Activated CD8-positive, alpha-beta memory T cell treated with anti-CD3 and anti-CD28 coated beads for 24 hours (primary cell): Measurements from ENCODE around the gene DGKB.

Experiments used
- DNase-seq: peaks from one replicate; pipeline ENCODE4 v3.0.0-alpha.2; 2020

The DGKB gene

GRCh38 chr7:14184292-14184864, 718.2 kb downstream of the DGKB start:
- no peak for DNase-seq

- DNase-seq, result no peak
Measured at GRCh38 chr7:14179781-14180180, 722.8 kb downstream of the DGKB start.

GRCh38 chr7:14177876-14178275, 724.7 kb downstream of the DGKB start:
- no peak for DNase-seq

- DNase-seq, result no peak
Measured at GRCh38 chr7:14170872-14171271, 731.7 kb downstream of the DGKB start.

GRCh38 chr7:14158111-14158510, 744.4 kb downstream of the DGKB start:
- DNase-seq, result no peak

DNA sequence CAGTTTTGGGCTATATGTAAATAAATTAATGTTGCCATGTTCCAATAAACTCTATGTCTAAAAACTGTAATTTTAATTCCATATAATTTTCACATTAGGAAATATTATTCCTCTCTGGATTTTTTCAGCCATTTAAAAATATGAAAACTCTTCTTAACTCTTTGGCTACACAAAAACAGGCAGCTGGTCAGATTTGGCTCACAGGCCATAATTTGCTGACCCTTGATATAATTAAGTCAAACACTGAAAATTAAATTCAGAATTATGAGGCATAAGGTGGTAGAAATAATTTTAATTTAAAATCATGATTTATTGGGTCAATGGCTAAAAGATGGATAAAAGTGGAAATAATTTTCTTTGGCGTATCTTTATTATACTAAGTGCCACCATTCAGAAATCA, 746.1 kb downstream of the DGKB start:
- no peak for DNase-seq

DNA sequence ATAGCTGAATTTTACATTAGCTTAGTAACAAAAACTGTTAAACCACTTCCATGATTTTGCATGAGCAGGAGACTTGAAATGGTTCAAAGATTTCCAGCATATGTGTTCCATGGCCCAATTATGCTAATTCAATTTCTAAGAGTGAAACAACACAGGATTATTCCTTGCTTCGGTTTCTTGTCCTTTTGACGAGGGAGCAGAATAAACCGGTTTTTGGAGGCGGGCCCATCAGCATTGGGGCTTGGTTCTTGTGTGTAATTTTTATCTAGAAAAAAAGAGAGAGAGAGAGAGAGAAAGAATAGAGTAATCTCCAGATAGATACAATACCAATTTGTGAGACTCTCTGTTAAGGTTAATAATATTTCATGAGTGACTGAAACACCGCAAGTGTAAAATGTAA, 753.6 kb downstream of the DGKB start:
- DNase-seq, result no peak

DNA sequence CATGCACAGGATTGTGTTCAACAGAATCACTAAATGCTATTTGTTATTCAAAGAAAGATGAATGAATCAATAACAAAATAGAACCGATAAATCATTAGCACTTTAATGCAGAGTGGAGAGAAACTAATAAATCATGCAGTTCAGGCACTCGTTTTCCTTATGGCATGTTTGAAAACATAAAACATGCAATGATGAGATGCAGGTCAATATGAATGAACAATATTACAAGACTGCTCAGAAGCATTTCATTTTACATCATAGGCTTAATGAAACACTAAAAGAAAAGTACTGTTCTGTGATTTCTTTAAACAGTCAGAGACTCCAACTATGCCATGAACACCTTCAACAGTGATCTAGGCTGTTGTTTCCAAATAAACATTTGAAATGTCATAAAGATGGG, 755.0 kb downstream of the DGKB start:
- DNase-seq, result no peak

DNA sequence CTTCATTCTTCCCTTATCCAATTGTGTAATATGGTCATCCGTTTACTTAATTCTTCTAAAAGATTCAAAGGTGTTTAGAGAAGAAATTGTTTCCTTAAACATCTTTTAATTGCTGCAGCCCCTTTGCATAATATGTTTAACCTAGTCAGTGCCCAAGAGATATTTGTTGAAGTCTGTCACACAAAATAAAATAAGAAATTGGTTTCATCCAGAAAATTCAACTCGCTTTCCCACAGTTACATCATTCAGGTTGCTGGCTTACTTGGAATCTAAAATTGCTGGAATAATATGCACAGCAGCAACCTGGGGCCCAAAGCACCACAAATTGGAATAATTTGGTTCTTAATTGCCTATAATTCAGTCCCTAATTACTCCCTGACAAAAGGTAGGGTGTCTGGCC, 758.0 kb downstream of the DGKB start:
- no peak for DNase-seq

DNA sequence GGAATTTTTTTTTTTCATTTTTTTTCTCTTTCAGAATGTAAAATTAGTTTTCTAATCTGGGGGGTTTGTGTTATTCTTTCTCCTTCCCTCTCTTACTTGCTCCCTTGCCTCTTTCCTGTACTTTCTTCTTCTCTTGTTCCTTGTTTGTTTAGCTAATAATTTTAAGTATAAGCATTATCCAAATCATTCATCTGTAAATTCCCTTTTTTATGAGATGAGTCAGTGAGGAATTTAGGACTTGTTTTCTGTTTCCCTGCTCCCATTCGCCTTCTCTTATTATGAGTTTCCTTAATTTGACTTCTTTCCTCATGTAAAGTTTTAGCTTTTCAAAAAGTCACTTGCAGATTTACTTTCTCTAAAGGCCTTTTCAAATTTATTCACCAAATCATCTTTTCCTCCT, 758.4 kb downstream of the DGKB start:
- no peak for DNase-seq

- no peak for DNase-seq
Measured at GRCh38 chr7:14137676-14138075, 764.9 kb downstream of the DGKB start.

GRCh38 chr7:14133752-14134151, 768.8 kb downstream of the DGKB start:
- no peak for DNase-seq

- no peak for DNase-seq
Measured at GRCh38 chr7:14125998-14126397, 776.6 kb downstream of the DGKB start.

DNA sequence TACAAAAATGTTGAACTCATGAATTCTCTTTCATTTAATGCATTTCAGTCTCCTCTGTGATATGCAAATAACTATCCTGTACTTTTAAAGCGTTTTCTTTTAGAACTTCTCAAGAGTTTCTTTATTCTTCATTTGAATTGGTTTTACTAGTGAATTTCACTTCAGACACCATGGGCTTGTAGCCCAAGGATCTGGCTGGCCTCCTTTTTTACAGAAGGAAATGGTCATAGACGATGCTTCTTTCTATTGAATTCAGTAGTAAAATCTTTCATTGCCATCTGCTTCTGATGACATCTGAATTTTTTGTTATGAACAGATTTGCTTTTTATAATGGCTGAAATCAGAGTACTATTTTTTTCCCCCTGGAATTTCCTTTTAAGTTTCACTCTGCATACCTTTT, 777.8 kb downstream of the DGKB start:
- DNase-seq, result no peak

DNA sequence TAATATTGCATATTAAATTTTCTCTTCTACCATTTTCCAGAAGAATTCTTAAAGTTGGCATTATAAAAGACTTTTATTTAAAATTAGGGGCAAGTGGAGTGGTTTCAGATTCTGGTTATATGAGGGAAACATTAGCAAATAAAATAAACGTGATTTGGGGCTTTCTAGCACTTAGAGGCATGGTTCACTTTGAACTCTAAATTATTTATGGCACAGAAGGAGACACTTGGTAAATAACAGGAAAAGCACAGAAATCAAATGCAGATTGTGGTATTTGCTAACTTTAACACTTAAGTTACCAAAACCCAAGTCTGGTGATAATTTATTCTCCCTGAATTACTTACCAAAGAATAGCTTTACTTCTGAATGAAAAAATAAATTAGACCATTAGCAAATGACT, 778.6 kb downstream of the DGKB start:
- no peak for DNase-seq

- DNase-seq, result no peak
Measured at GRCh38 chr7:14115701-14116100, 786.9 kb downstream of the DGKB start.

DNA sequence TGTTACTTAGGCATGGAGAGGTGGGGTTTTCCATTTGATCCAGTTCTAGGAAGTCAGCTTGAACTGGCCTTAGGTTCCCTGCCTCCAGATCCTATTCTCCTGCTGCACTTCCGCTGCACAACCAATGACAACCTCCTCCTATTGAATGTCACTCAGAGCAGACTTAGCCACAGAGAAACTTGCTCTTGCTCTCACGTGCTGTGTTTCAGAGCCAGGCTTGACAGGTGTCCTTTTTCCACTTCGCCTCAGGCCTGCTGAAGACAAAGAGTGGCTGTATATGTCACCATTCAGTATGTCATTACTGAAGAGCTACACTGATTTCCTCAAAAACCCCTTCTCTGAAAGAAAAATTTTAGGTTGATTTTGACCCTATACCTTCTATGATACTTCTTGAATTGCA, 797.7 kb downstream of the DGKB start:
- DNase-seq, result no peak

GRCh38 chr7:14096159-14096558, 806.4 kb downstream of the DGKB start:
- DNase-seq, result no peak

DNA sequence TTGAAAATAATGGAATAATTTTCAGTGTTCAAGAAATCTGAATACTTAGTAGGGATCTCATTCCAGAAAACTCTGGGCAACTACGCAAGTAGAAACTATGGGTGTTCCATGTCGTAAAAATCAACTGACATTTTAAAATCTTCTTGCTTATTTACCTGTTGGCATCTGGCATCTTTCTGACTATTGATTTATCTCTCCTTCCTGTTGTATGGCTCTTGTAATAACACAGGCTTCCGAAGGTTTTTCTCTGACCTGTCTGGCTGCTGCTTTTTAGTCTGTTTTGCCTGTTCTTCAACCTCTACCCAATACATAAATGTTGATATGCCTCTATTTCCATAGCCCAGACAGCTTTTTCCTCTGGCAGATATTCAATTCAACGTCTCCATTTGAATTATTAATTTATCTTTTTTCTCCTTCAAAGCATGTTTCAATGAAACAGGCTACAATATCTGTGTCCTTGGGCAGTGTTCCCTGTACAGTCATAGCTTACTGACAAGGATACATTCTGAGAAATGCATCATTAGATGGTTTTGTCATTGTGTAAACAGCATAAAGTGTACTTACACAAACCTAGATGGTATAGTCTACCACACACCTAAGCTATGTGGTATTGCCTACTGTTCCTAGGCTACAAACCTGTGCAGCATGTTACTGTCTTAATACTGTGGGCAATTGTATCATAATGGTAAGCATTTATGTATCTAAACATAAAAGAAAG, 807.2 kb downstream of the DGKB start:
- no peak for DNase-seq
